HEK293 (cell line): Measurements from ENCODE around the gene MRTFB.
A peak's percentile ranks its signal among the peaks of the same experiment; 100 is the strongest.

Experiments used
- CTCF ChIA-PET: fragments of 350-600 bp; formaldehyde crosslinking; extraction: SDS; loops from one replicate; lab custom pipeline; 2021; ENCODE audit warnings: antibody characterized with exemption; lab: Yijun Ruan, JAX
- POLR2A ChIA-PET: fragments of 300-600 bp; formaldehyde crosslinking; extraction: SDS; loops from one replicate; lab custom pipeline; 2020; ENCODE audit warnings: antibody characterized with exemption, inconsistent platforms; lab: Yijun Ruan, JAX
- H3K27ac ChIP-seq: fragments of 200-500 bp; sonication (Bioruptor generic); 2 replicates; pipeline ENCODE4 v1.5.1; 2014; ENCODE audit warnings: low read depth, low read length, control low read depth, inconsistent platforms; ENCODE audit errors: extremely low read depth
- H3K36me3 ChIP-seq, 2 experiments: fragments of 200-500 bp in 1 of 2; sonication (Bioruptor generic) in 1 of 2; 1 replicate in 1 of 2; 2 replicates in 1 of 2; pipeline ENCODE4 v1.5.1; 2014 to 2017; ENCODE audit warnings: inconsistent platforms in 2 of 2, low read length in 2 of 2; ENCODE audit not compliant: control insufficient read depth in 2 of 2, insufficient read depth in 1 of 2
- H3K4me1 ChIP-seq: fragments of 200-500 bp; sonication (Bioruptor generic); 2 replicates; pipeline ENCODE4 v1.5.1; 2014; ENCODE audit warnings: mild to moderate bottlenecking, low read length, inconsistent platforms; ENCODE audit not compliant: control insufficient read depth, insufficient read depth
- H3K4me3 ChIP-seq: 2 replicates; pipeline ENCODE4 v1.5.1; 2011; ENCODE audit warnings: low read depth, mild to moderate bottlenecking, control low read depth, low read length, moderate library complexity
- H3K9me3 ChIP-seq: fragments of 200-500 bp; sonication (Bioruptor generic); 2 replicates; pipeline ENCODE4 v1.5.1; 2014; ENCODE audit warnings: low read depth, low read length, inconsistent platforms; ENCODE audit not compliant: control insufficient read depth, insufficient read depth
- BCL11A ChIP-seq: fragments of 450-650 bp; formaldehyde crosslinking; IDR thresholded peaks from 2 replicates; pipeline ENCODE4 v1.5.1; 2016; ENCODE audit warnings: low read depth, missing biosample characterization, missing genetic modification characterization
- BCL11B ChIP-seq: fragments of 450-650 bp; formaldehyde crosslinking; IDR thresholded peaks from 2 replicates; pipeline ENCODE4 v1.5.1; 2016; ENCODE audit warnings: low read depth, missing biosample characterization, missing genetic modification characterization
- KLF7 ChIP-seq: fragments of 450-650 bp; formaldehyde crosslinking; IDR thresholded peaks from 2 replicates; pipeline ENCODE4 v1.5.1; 2016; ENCODE audit warnings: missing biosample characterization, missing genetic modification characterization, borderline replicate concordance
- OSR2 ChIP-seq: fragments of 450-650 bp; formaldehyde crosslinking; IDR thresholded peaks from 2 replicates; pipeline ENCODE4 v1.5.1; 2016; ENCODE audit warnings: missing biosample characterization, missing genetic modification characterization
- PRDM4 ChIP-seq: fragments of 450-650 bp; formaldehyde crosslinking; IDR thresholded peaks from 2 replicates; pipeline ENCODE4 v1.5.1; 2017; ENCODE audit warnings: missing biosample characterization, missing genetic modification characterization
- REPIN1 ChIP-seq: fragments of 450-650 bp; formaldehyde crosslinking; IDR thresholded peaks from 2 replicates; pipeline ENCODE4 v1.5.1; 2017; ENCODE audit warnings: missing biosample characterization, missing genetic modification characterization, low read depth
- TCF7L2 ChIP-seq: IDR thresholded peaks from 2 replicates; pipeline ENCODE4 v1.6.1; 2011; ENCODE audit warnings: low read depth, mild to moderate bottlenecking, inconsistent platforms, low read length, moderate library complexity, borderline replicate concordance
- ZNF10 ChIP-seq: fragments of 450-650 bp; formaldehyde crosslinking; IDR thresholded peaks from 2 replicates; pipeline ENCODE4 v1.5.1; 2017; ENCODE audit warnings: missing biosample characterization, missing genetic modification characterization
- ZNF146 ChIP-seq: fragments of 450-650 bp; formaldehyde crosslinking; IDR thresholded peaks from 2 replicates; pipeline ENCODE4 v1.5.1; 2016; ENCODE audit warnings: missing biosample characterization, missing genetic modification characterization
- ZNF19 ChIP-seq: fragments of 450-650 bp; formaldehyde crosslinking; IDR thresholded peaks from 2 replicates; pipeline ENCODE4; 2016; ENCODE audit warnings: missing biosample characterization, missing genetic modification characterization, low read depth
- ZNF2 ChIP-seq: fragments of 450-650 bp; formaldehyde crosslinking; IDR thresholded peaks from 2 replicates; pipeline ENCODE4 v1.5.1; 2016; ENCODE audit warnings: missing biosample characterization, missing genetic modification characterization
- ZNF324 ChIP-seq: fragments of 450-650 bp; formaldehyde crosslinking; IDR thresholded peaks from 2 replicates; pipeline ENCODE4 v1.5.1; 2016; ENCODE audit warnings: missing biosample characterization, missing genetic modification characterization
- ZNF426 ChIP-seq: fragments of 450-650 bp; formaldehyde crosslinking; IDR thresholded peaks from 2 replicates; pipeline ENCODE4 v1.5.1; 2017; ENCODE audit warnings: missing biosample characterization, missing genetic modification characterization, mild to moderate bottlenecking, inconsistent platforms, moderate library complexity
- ZNF530 ChIP-seq: fragments of 450-650 bp; formaldehyde crosslinking; IDR thresholded peaks from 2 replicates; pipeline ENCODE4 v1.5.1; 2016; ENCODE audit warnings: low read depth, missing biosample characterization, missing genetic modification characterization
- ZNF560 ChIP-seq: fragments of 450-650 bp; formaldehyde crosslinking; IDR thresholded peaks from 2 replicates; pipeline ENCODE4 v1.5.1; 2017; ENCODE audit warnings: missing biosample characterization, missing genetic modification characterization, borderline replicate concordance
- ZNF580 ChIP-seq: fragments of 450-650 bp; formaldehyde crosslinking; IDR thresholded peaks from 2 replicates; pipeline ENCODE4 v1.5.1; 2016; ENCODE audit warnings: missing biosample characterization, missing genetic modification characterization
- ZNF596 ChIP-seq: fragments of 450-650 bp; IDR thresholded peaks from 2 replicates; pipeline ENCODE4 v1.5.0; 2018; ENCODE audit warnings: missing biosample characterization, mild to moderate bottlenecking, missing genetic modification characterization, moderate library complexity
- ZNF623 ChIP-seq: fragments of 450-650 bp; formaldehyde crosslinking; IDR thresholded peaks from 2 replicates; pipeline ENCODE4 v1.5.1; 2016; ENCODE audit warnings: missing biosample characterization, missing genetic modification characterization
- ZNF626 ChIP-seq: fragments of 450-650 bp; sonication (Bioruptor Pico); formaldehyde crosslinking; IDR thresholded peaks from 2 replicates; pipeline ENCODE4 v1.5.1; 2018; ENCODE audit warnings: missing biosample characterization, missing genetic modification characterization, inconsistent platforms
- ZNF629 ChIP-seq: fragments of 450-650 bp; formaldehyde crosslinking; IDR thresholded peaks from 2 replicates; pipeline ENCODE4 v1.5.1; 2017; ENCODE audit warnings: missing biosample characterization, missing genetic modification characterization
- ZNF677 ChIP-seq: fragments of 450-650 bp; IDR thresholded peaks from 2 replicates; pipeline ENCODE4 v1.5.0; 2018; ENCODE audit warnings: missing biosample characterization, mild to moderate bottlenecking, missing genetic modification characterization, moderate library complexity
- ZNF707 ChIP-seq: fragments of 450-650 bp; formaldehyde crosslinking; IDR thresholded peaks from 2 replicates; pipeline ENCODE4 v1.5.1; 2016; ENCODE audit warnings: missing biosample characterization, missing genetic modification characterization
- ZNF830 ChIP-seq: fragments of 450-650 bp; IDR thresholded peaks from 2 replicates; pipeline ENCODE4 v1.5.0; 2018; ENCODE audit warnings: missing biosample characterization, missing genetic modification characterization, low read depth, mild to moderate bottlenecking, moderate library complexity
- TF ChIP-seq, protein P1 (sequence below): fragments of 450-650 bp; formaldehyde crosslinking; IDR thresholded peaks from 2 replicates; pipeline ENCODE4 v1.5.1; 2016; ENCODE audit warnings: missing biosample characterization, missing genetic modification characterization
- TF ChIP-seq, protein P2 (sequence below): fragments of 450-650 bp; formaldehyde crosslinking; IDR thresholded peaks from 2 replicates; pipeline ENCODE4 v1.5.1; 2016; ENCODE audit warnings: missing biosample characterization, missing genetic modification characterization
- TF ChIP-seq, protein P3 (sequence below): fragments of 450-650 bp; formaldehyde crosslinking; IDR thresholded peaks from 2 replicates; pipeline ENCODE4 v1.5.1; 2017; ENCODE audit warnings: missing biosample characterization, missing genetic modification characterization

Gene MRTFB

GRCh38 chr16:14063618-14064581 is 7.2 kb upstream of the MRTFB start:
- no peak for TF ChIP-seq ZNF596 (tag by site-specific recombination)
- TF ChIP-seq ZNF560 (tag by site-specific recombination): no peak
- no peak for TF ChIP-seq TCF7L2
- TF ChIP-seq ZNF580 (tag by site-specific recombination): 0 out of 2 replicates have a peak, but pooled peaks have one; percentile 71
- TF ChIP-seq ZNF324 (tag by site-specific recombination): no peak
- no peak for TF ChIP-seq KLF7 (tag by site-specific recombination)
- TF ChIP-seq ZNF19 (tag by site-specific recombination): no peak
- TF ChIP-seq ZNF626 (tag by site-specific recombination): no peak
- no peak for TF ChIP-seq ZNF2 (tag by site-specific recombination)
- TF ChIP-seq PRDM4 (tag by site-specific recombination): no peak
- TF ChIP-seq, protein P1, sequence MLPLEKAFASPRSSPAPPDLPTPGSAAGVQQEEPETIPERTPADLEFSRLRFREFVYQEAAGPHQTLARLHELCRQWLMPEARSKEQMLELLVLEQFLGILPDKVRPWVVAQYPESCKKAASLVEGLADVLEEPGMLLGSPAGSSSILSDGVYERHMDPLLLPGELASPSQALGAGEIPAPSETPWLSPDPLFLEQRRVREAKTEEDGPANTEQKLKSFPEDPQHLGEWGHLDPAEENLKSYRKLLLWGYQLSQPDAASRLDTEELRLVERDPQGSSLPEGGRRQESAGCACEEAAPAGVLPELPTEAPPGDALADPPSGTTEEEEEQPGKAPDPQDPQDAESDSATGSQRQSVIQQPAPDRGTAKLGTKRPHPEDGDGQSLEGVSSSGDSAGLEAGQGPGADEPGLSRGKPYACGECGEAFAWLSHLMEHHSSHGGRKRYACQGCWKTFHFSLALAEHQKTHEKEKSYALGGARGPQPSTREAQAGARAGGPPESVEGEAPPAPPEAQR: no peak
- TF ChIP-seq ZNF146 (tag by site-specific recombination): peak; percentile 99
- TF ChIP-seq, protein P2, sequence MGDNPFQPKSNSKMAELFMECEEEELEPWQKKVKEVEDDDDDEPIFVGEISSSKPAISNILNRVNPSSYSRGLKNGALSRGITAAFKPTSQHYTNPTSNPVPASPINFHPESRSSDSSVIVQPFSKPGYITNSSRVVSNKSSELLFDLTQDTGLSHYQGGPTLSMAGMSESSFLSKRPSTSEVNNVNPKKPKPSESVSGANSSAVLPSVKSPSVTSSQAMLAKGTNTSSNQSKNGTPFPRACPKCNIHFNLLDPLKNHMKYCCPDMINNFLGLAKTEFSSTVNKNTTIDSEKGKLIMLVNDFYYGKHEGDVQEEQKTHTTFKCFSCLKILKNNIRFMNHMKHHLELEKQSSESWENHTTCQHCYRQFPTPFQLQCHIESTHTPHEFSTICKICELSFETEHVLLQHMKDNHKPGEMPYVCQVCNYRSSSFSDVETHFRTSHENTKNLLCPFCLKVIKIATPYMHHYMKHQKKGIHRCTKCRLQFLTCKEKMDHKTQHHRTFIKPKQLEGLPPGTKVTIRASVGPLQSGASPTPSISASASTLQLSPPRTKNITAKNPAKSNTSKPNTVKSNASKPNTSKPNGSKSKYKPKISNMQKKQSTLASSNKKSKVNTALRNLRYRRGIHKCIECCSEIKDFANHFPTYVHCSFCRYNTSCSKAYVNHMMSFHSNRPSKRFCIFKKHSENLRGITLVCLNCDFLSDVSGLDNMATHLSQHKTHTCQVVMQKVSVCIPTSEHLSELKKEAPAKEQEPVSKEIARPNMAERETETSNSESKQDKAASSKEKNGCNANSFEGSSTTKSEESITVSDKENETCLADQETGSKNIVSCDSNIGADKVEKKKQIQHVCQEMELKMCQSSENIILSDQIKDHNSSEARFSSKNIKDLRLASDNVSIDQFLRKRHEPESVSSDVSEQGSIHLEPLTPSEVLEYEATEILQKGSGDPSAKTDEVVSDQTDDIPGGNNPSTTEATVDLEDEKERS (tag by site-specific recombination): 0 out of 2 replicates have a peak, but pooled peaks have one; percentile 51
- TF ChIP-seq BCL11A (tag by site-specific recombination): no peak
- no peak for TF ChIP-seq ZNF707 (tag by site-specific recombination)
- POLR2A ChIA-PET: no interaction called here
- CTCF ChIA-PET: no interaction called here

DNA sequence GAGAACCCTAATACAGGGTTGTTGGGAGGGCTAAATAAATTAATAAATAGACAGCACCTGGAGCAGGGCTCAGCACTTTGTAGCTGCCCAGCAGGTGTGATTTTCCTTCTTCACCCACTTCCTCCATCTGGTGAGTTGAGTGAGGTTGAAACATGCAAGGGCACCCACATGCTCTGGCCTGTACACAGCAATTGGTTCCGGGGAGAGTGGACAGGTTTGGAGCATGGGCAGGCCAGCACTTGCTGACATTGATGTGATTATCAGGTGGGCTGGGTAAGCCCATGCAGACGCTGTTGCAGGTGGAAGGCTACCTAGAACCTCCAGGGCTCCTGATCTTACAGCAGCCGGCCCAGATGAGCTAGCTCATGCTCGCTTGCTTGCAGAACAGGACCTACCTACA is 1.3 kb upstream of the MRTFB start:
- H3K9me3 ChIP-seq: no peaks in the 10 kb centered on the region
- no peak overlapping the region for H3K4me3 ChIP-seq
- H3K36me3 ChIP-seq: no peaks in the 10 kb centered on the region
- CTCF ChIA-PET: no interaction called here
- H3K4me1 ChIP-seq: no peaks in the 10 kb centered on the region
- POLR2A ChIA-PET: interaction anchor here (0.6 kb wide), 2 partner anchors 83 to 101 kb away, joined by 3 to 4 read pairs; no protein-coding TSS in a partner anchor
- H3K27ac ChIP-seq: no peak overlapping the region
- no peak for TF ChIP-seq ZNF530 (tag by site-specific recombination)
- TF ChIP-seq BCL11B: no peak
- no peak for TF ChIP-seq ZNF830 (tag by site-specific recombination)
- TF ChIP-seq, protein P3, sequence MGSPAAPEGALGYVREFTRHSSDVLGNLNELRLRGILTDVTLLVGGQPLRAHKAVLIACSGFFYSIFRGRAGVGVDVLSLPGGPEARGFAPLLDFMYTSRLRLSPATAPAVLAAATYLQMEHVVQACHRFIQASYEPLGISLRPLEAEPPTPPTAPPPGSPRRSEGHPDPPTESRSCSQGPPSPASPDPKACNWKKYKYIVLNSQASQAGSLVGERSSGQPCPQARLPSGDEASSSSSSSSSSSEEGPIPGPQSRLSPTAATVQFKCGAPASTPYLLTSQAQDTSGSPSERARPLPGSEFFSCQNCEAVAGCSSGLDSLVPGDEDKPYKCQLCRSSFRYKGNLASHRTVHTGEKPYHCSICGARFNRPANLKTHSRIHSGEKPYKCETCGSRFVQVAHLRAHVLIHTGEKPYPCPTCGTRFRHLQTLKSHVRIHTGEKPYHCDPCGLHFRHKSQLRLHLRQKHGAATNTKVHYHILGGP (tag by site-specific recombination): no peak
- no peak for TF ChIP-seq ZNF426 (tag by site-specific recombination)
- TF ChIP-seq REPIN1 (tag by site-specific recombination): no peak
- no peak for TF ChIP-seq OSR2
- TF ChIP-seq ZNF623 (tag by site-specific recombination): no peak
- TF ChIP-seq ZNF629: no peak
- no peak for TF ChIP-seq ZNF10 (tag by site-specific recombination)
- TF ChIP-seq ZNF677: no peak

More at GRCh38 chr16:14063618-14064581, 7.2 kb upstream of the MRTFB start:
- Histone ChIP-seq H3K36me3 (no peaks in the 10 kb centered on the region), H3K4me1 (no peaks in the 10 kb centered on the region), H3K4me3 (no peak overlapping the region), H3K9me3 (no peaks in the 10 kb centered on the region), H3K27ac (no peak overlapping the region)
